Gastroesophageal sphincter (tissue), 3 donors: ENCODE measurements around the gene KCNK18.

Experiments
- CTCF ChIP-seq, 4 experiments: fragments of 200-600 bp in 2 of 4; fragments of 450-650 bp in 2 of 4; sonication (generic) in 1 of 4; IDR thresholded peaks; one replicate each; pipeline ENCODE4 v1.5.1; 2017 to 2019; ENCODE audit warnings: antibody characterized with exemption in 4 of 4, mild to moderate bottlenecking in 2 of 4, moderate library complexity in 2 of 4
- EP300 ChIP-seq: sonication (generic); formaldehyde crosslinking; IDR thresholded peaks from one replicate; pipeline ENCODE4 v1.6.1; 2017; ENCODE audit warnings: antibody characterized with exemption, mild to moderate bottlenecking
- POLR2A ChIP-seq, 2 donors: fragments of 450-650 bp; IDR thresholded peaks; one replicate each; pipeline ENCODE4 v1.6.1; 2017; ENCODE audit warnings: antibody characterized with exemption in 2 of 2, mild to moderate bottlenecking in 2 of 2, moderate library complexity in 1 of 2

- TF ChIP-seq CTCF (IDR thresholded peaks at IDR 0.05) (no peak), POLR2A (IDR thresholded peaks at IDR 0.05) (no peak), EP300 (no peak)
Measured at GRCh38 chr10:117226813-117227451, 29.6 kb downstream of the KCNK18 start.
